Cardiac septum (tissue), 1 donor: ENCODE data around the gene CACNA2D1. TPM values are rescaled to one million over a fixed set of nuclear protein-coding genes. Genes with fewer than 3 reads are reported as not detected.

Experiments used
- DNase-seq: peaks from one replicate; pipeline ENCODE4 v3.0.0-alpha.2; 2020; ENCODE audit warnings: low spot score
- intact Hi-C: fragments of 100-400 bp; cut with DNase I; formaldehyde crosslinking; loops from one replicate; pipeline ENCODE4 v1.14.0; 2022
- total RNA-seq: library from RNA; stranded (reverse); fragmentation: NEBNext Ultra II Directional; extraction: Animal tissue kit (Norgen Biotek cat#: 25700); gene quantifications from one replicate; pipeline ENCODE4 v1.2.1, GENCODE V29; 2021
- donor health status: DM: no; HTN: no; CAD: no.

Gene CACNA2D1
- total RNA-seq, 1 donor from 2014 or later = 87.3 TPM

DNA sequence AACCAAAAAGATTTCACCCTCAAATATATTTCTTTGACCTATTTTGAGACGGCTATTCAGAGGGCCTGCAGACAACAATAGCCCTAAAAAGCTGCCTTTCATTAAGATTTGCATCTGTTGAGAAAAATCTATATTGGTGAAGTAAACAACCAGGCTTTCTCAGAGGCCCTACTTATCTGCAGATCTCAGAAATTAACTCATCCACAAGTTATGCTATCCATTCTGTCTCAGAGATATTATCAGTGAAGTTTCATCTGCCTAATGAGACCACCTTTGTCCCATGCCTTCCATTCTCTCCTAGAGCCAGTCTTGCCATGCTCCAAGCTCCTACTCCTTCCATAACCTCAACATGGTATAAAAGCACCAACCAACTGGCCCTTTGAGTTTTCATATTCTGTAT lies 130.3 kb downstream of the CACNA2D1 start:
- DNase-seq = no peak
- intact Hi-C loops = no loop called here

DNA sequence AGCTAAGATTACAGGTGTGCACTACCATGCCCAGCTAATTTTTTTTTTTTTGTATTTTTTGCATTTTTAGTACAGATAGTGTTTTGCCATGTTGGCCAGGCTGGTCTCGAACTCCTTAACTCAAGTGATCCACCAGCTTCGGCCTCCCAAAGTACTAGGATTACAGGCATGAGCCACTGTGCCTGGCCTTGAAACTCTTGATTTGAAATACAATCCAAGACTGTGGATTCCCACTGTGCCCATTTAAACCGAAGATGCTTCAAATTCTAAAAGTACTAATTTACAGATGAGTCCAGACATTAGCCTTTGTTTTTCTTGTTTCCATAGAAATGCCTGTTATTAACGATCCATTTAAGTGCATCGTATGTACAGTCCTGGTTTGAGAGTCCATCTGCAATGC lies 130.9 kb downstream of the CACNA2D1 start:
- no peak for DNase-seq
- intact Hi-C loops = no loop called here

DNA sequence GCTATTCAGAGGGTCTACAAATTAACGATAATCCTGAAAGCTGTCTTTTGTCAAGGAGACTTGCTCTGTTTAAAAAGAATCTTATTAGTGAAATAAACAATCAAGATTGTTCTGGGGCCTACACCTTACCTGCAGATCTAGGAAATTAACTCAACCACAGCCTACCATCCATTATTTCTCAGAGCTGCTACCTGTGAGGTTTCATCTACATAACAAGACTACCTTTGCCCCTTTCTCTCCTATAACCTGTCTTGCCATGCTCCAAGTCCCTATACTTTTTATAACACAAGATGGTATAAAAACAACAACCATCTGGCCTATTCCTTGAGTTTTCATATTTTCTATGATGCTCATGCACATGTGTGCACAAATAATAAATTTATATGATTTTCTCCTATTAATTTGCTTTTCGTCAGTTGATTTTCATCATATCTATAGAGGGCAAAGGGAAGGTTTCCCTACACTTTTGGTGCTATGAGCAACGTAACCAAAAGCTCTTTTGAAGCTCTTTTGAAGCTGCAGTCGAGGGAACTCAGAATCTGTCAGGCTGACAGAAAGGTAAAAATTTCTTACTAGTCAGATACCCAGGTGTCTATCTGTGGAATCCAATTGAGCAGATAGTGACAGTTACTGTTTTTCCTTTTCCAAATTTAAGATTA lies 138.1 kb downstream of the CACNA2D1 start:
- DNase-seq = no peak
- intact Hi-C loops = no loop called here

GRCh38 chr7:82294865-82295264 lies 148.7 kb downstream of the CACNA2D1 start:
- intact Hi-C loops = no loop called here

GRCh38 chr7:82294382-82294784 lies 149.2 kb downstream of the CACNA2D1 start:
- DNase-seq = no peak
- intact Hi-C loops = no loop called here

More at GRCh38 chr7:82294865-82295264, 148.7 kb downstream of the CACNA2D1 start:
- DNase-seq = no peak

- no peak for DNase-seq
- intact Hi-C loops = no loop called here
Observed at GRCh38 chr7:82293467-82293866, 150.1 kb downstream of the CACNA2D1 start.

DNA sequence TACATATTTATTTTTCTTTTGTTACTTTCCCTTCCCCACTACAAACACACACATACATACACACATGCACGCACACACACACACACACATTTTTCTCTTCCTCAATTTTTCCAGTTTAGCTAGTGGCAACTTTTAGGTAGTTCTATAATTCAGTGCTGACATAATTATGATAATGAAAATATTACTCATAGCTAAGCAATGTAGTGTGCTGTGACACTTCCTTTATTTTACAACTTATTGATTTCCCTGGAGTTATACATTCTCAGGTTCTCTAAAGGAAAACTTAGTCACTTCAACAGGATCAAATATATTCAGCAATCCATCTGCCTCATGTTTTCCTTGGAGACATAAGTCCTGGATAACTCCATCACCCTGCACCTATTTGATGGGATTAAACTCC lies 151.6 kb downstream of the CACNA2D1 start:
- intact Hi-C loops = no loop called here
- DNase-seq = no peak

- DNase-seq = no peak
- intact Hi-C loops = no loop called here
Observed at GRCh38 chr7:82289889-82290288, 153.7 kb downstream of the CACNA2D1 start.

DNA sequence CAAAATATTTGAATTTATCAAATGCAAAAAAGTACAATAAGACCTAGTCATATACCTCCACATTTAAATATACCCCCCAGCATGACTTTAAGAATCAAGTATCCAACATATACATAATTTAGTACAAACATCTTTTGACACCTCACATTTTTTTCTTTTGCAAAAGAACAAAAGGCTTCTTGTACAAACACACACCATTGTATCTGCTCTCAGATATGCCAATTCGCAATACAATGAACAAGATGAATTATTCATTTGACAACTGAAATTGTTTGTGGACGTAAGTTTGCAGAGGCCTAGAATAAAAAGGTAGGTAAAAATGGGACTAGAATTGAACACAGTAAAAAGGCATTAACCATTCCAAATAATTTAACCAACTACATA lies 154.4 kb downstream of the CACNA2D1 start:
- no peak for DNase-seq
- intact Hi-C loops = no loop called here

DNA sequence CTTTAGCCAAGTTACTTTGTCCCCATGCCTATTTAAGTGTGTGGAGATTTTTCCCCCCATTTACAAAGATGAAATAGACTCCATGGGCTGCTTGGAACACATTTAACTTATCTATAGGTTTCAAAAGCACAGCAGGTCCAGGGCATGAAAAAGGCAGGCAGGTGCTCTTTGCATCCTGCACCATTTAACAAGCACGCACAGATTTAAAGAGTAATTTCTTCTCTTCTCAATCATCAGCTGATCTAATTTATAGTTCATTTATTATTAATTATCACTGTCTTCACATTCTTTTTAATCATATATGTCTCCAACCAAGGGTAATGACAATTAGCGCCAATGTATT lies 156.8 kb downstream of the CACNA2D1 start:
- intact Hi-C loops = no loop called here
- DNase-seq = no peak

- intact Hi-C loops = no loop called here
- DNase-seq = no peak
Observed at GRCh38 chr7:82286096-82286797, 157.3 kb downstream of the CACNA2D1 start.

DNA sequence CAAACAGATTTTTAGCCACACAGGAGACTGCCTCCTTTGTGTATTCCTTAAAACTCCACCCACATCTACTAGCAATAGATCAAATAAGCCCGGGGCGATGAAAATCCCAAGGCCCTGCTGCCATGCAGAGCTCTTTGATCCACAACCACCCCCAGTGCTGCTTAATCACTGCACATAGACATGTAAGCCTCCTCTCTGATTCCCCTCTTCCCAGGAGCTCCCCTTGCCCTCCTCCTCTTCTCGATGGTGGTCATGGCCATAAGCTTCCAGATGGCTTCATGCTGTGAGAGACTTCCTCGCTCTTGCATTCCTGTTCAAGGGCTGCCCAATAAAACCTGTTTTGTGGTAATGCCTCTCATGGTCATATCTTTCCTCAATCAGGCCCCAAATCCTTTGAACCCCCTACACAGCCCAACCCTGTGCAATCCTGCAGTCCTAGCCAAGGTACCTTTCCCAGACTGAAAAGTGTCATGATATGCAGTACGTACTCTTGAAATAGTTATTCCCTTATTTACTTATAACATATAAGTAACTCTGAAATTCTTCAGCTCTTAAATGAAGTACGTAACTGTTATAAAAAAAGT lies 158.5 kb downstream of the CACNA2D1 start:
- no peak for DNase-seq

GRCh38 chr7:82275342-82275741 lies 168.2 kb downstream of the CACNA2D1 start:
- no peak for DNase-seq
- intact Hi-C loops = no loop called here

More for the DNA sequence above, 158.5 kb downstream of the CACNA2D1 start:
- intact Hi-C loops = no loop called here

- intact Hi-C loops = no loop called here
- no peak for DNase-seq
Observed at GRCh38 chr7:82274681-82275080, 168.9 kb downstream of the CACNA2D1 start.

- intact Hi-C loops = no loop called here
- DNase-seq = no peak
Observed at GRCh38 chr7:82273886-82274285, 169.7 kb downstream of the CACNA2D1 start.

- DNase-seq = no peak
- intact Hi-C loops = no loop called here
Observed at GRCh38 chr7:82270870-82271269, 172.7 kb downstream of the CACNA2D1 start.

DNA sequence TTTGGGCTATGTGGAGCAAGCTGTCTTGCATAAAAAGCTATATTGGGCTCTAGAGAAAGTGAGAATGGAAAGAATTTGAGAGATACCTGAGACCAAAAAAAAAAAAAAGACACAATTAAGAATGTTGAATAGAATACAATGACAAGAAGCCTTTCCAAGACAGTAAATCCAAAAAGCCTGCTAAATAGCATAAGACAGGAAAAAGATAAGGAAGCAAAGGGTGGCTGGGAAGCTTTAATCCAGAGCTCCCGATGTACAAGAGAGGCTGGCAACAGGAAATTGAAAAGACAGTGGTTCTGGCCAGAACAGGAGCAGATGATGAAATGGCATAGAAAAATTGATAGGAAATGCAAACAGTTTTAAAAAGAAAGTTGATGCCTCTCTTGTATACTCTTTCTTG lies 174.9 kb downstream of the CACNA2D1 start:
- DNase-seq = no peak
- intact Hi-C loops = no loop called here

DNA sequence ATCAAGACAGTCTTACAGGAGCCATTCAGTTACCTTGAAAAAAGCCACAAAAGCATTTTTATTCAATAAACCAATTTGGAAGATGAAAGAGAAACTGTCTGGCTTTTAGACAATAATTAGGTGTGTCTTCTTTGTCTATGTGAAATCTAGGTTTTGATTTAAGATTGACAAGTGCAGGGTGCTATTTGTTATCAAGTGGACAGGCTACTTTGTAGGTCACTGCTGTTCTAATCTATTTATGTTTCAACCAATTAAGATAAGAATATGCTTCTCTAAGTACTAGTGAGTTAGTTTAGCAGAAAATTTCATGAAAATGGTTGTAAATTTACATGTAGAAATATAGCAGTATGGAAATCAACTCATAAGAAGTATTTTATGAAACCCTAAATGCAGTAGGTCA lies 177.5 kb downstream of the CACNA2D1 start:
- intact Hi-C loops = no loop called here

GRCh38 chr7:82264783-82265305 lies 178.7 kb downstream of the CACNA2D1 start:
- intact Hi-C loops = no loop called here
- DNase-seq = no peak

More for the DNA sequence above, 177.5 kb downstream of the CACNA2D1 start:
- no peak for DNase-seq

DNA sequence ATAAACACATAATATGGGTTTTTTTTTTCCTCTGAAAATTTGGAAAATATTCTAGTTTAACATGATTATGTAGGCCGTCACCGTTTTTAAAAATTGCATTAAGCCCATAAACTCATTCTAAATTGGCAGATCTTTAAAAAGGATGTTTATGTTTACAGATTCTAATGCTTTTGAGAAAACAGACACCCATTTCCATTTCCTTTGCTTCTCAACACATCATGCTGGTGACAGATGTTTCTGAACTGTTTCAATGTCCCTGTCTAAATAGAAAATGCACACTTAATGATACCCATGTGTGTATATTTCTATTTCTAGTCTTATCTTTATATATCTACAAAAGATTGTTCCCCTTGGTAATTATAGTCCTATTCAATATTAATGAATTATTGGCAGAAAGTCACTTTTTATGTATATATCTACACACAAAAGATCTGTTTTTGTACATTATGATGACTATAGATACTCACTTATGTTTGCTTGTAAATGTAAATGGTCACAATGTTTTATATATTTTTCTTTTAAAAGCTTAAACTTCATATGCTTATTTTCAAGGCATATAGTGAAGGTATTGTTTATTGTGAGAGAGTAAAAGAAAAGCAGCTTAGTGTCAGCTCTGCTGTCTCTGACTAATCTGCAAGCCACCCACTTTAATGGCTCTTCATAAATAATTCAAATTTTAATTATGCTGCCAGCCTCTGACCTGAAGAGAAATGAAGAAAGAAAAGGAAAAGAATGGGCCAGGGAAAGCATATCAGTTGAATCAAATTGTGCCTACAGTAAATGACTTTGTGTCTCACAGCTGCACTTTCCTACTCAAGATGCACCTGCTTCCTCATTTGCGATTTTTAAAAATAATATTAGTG lies 179.4 kb downstream of the CACNA2D1 start:
- intact Hi-C loops = no loop called here
- DNase-seq = no peak
